Activated naive CD4-positive, alpha-beta T cell treated with anti-CD3 and anti-CD28 coated beads, Interleukin-2, amount 10 ng/mL, durations not matched to agents 7 days and 5 days (primary cell): ENCODE results near the gene ELMO1.
A peak's percentile ranks its signal among the peaks of the same experiment; 100 is the strongest.

ENCODE experiments used
- CTCF ChIA-PET: fragments of 350-600 bp; sonication (Branson Sonifier 250); formaldehyde crosslinking; loops from one replicate; lab custom pipeline; 2021; ENCODE audit warnings: antibody characterized with exemption; lab: Charles Lee
- DNase-seq: peaks from one replicate; pipeline ENCODE4 v3.0.0-alpha.2; 2020
- H3K27ac Mint-ChIP-seq: one replicate; pipeline ENCODE4 v1.8.0; 2021; ENCODE audit warnings: mild to moderate bottlenecking, moderate library complexity, mixed read lengths
- H3K27me3 Mint-ChIP-seq: one replicate; pipeline ENCODE4 v1.8.0; 2021; ENCODE audit warnings: mild to moderate bottlenecking, mixed read lengths
- H3K36me3 Mint-ChIP-seq: one replicate; pipeline ENCODE4 v1.8.0; 2021; ENCODE audit warnings: mixed read lengths
- H3K4me1 Mint-ChIP-seq: one replicate; pipeline ENCODE4 v1.8.0; 2021; ENCODE audit warnings: mixed read lengths
- H3K4me3 Mint-ChIP-seq: one replicate; pipeline ENCODE4 v1.8.0; 2021; ENCODE audit warnings: mild to moderate bottlenecking, moderate library complexity, mixed read lengths
- H3K9me3 Mint-ChIP-seq: one replicate; pipeline ENCODE4 v1.8.0; 2021; ENCODE audit warnings: mixed read lengths

Gene ELMO1

DNA sequence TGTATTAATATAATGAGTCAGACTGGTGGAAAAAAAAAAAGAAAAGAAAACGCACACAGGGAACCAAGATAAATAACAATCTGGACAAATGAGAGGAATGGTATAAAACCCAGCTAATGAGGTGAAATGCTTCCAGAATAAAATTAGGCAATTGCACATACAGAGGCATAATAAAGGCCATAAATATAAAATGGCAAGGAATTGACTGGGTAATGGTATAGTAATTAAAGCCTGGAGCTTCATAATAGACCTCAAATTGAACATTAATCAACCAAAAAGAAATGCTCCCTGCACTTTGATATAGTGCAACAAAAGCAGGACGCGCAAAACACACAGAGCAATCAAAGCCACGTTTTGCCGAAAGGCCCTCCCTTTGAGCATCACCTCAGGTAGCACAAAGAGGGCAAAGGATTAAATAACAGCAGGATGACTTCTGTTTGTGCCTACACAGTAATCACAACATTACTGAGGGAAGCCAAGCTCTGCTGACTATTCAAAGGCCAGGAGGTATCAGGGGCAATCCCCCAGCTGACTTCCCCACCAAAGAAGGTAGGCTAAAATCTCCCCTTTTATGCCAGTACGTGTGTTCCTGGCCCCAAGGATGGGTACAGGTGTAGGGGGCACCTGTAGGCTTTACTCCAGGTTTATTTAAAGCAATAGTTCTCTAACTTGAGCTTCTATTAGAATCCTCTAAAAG is 343.7 kb downstream of the ELMO1 start:
- Mint-ChIP-seq H3K4me1 (peaks cover 15% of the 10 kb centered on the region), H3K36me3 (peaks cover 24% of the 10 kb centered on the region), H3K4me3 (no peak overlapping the region), H3K27me3 (no peaks in the 10 kb centered on the region), H3K9me3 (no peaks in the 10 kb centered on the region), H3K27ac (no peak overlapping the region)
- CTCF ChIA-PET: no interaction called here
- DNase-seq: no peak

DNA sequence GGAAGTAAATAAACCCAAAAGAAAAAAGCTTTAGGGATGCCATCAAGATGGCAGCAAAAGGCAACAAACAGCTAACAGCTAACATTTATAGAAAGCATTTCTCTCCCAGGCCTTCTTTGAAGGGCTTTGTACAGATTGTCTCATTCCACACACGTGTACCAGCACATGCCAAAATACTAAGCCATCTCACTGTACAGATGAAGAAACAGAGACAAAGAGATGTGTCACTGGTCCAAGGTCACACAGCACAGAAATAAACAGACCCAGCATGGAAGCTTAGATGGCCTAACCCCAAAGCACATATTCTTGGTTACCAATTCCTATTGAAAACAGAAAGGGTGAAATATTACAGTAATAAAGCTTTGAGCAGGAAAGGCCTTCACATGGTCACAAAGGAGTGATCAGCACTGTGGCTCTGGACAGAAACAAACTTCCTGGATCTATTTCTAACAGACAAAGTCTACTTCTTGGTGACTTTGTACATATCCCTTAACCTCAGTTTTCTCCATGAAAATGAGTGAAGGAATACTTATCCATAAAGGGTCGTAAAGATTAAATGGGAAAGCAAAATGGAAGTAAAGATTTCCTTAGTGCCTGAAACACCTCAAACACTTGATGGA is 346.0 kb downstream of the ELMO1 start:
- Mint-ChIP-seq H3K27ac (no peak overlapping the region), H3K4me1 (peaks cover 15% of the 10 kb centered on the region), H3K9me3 (no peaks in the 10 kb centered on the region)

DNA sequence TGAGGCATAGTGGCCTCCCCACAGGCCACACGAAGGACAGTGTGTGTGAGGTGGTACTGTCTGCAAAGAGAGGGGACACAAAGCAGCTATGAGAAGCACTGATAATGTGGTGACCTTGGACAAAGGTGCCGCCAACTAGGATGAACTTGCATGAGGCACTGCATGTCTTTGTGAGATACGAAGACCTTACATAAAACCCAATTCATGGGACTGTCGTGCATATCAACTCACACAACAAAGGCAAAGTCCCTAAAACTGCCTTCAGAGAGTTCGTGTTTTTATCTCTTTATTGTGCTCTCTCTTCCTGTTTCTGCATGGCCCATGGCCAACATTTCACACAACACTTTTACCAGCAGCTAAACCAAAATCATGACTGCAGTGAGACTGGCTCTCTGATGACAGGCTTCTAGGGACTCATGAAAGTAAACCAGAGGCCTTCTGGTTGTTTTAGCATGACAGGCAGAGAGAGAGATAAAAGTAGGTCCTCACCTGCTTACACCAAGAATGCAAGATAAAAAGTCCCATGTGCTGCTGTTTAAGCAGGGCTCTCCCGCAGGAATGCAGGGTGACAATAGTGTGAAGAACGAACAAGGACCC is 347.8 kb downstream of the ELMO1 start:
- H3K27me3 Mint-ChIP-seq: no peaks in the 10 kb centered on the region
- H3K4me3 Mint-ChIP-seq: no peak overlapping the region
- CTCF ChIA-PET: no interaction called here
- no peak overlapping the region for H3K27ac Mint-ChIP-seq
- peaks cover 24% of the 10 kb centered on the region for H3K36me3 Mint-ChIP-seq
- H3K4me1 Mint-ChIP-seq: peaks cover 15% of the 10 kb centered on the region
- H3K9me3 Mint-ChIP-seq: no peaks in the 10 kb centered on the region
- no peak for DNase-seq

More for the DNA sequence above, 346.0 kb downstream of the ELMO1 start:
- CTCF ChIA-PET: no interaction called here
- no peak overlapping the region for H3K4me3 Mint-ChIP-seq
- DNase-seq: no peak
- no peaks in the 10 kb centered on the region for H3K27me3 Mint-ChIP-seq
- peaks cover 19% of the 10 kb centered on the region for H3K36me3 Mint-ChIP-seq

DNA sequence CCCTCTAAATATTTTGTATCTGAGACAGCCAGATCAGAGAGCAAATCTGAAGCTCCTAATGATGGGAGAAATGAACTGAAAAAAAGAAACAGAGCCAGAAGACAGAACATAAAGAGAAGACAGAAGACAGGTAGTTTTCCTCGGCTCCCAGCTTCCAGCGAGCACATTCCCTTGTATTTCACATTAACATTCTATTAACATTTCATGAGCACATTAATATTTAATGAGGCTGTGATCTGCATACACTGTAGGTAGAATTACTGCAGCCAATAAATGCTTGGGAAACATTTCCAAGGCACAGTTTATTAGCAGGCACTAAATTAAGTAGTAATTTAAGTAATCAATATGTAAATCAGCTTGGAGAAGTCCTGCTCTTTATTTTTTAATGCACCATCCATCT is 349.9 kb downstream of the ELMO1 start:
- no peak for DNase-seq
- Mint-ChIP-seq H3K4me3 (no peak overlapping the region), H3K36me3 (peaks cover 42% of the 10 kb centered on the region), H3K27ac (no peak overlapping the region), H3K9me3 (no peaks in the 10 kb centered on the region), H3K4me1 (peaks cover 15% of the 10 kb centered on the region), H3K27me3 (no peaks in the 10 kb centered on the region)
- CTCF ChIA-PET: interaction anchor here (1.2 kb wide), 2 partner anchors 9 to 83 kb away, joined by 4 read pairs; no protein-coding TSS in a partner anchor

DNA sequence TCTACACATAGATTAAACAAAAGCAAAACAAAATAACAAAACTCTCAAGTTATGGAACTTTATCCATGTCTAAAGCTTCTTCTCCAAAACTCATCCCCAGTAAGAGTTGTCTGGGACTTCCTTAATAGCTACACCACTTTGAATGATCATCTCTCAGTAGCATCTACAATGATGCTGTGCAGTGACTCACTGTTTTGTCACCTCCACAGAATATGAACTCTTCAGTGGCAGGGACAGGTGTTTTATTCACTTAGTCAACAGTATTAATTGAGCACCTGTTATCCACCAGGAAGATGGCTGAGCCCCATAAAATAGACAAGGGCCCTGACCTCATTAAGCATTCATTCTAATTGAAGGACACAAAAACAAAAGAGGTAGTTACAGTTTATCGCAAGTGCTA is 350.7 kb downstream of the ELMO1 start:
- H3K27me3 Mint-ChIP-seq: no peaks in the 10 kb centered on the region
- no peaks in the 10 kb centered on the region for H3K9me3 Mint-ChIP-seq
- DNase-seq: no peak
- peaks cover 47% of the 10 kb centered on the region for H3K36me3 Mint-ChIP-seq
- peaks cover 15% of the 10 kb centered on the region for H3K4me1 Mint-ChIP-seq
- H3K4me3 Mint-ChIP-seq: no peak overlapping the region
- H3K27ac Mint-ChIP-seq: no peak overlapping the region
- CTCF ChIA-PET: no interaction called here

DNA sequence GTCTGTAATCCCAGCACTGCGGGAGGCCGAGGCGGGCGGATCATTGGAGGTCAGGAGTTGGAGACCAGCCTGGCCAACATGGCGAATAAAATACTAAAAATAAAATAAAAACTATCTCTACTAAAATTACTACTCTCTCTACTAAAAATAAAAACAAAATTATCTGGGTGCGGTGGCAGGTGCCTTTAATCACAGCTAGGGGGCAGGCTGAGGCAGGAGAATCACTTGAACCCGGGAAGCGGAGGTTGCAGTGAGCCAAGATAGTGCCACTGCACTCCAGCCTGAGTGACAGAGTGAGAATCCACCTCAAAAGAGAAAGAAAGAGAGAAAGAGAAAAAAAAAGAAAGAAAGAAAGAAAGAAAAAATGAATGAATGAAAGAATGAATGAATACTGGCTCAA is 351.4 kb downstream of the ELMO1 start:
- Mint-ChIP-seq H3K27ac (no peak overlapping the region), H3K4me3 (no peak overlapping the region), H3K27me3 (no peaks in the 10 kb centered on the region), H3K36me3 (peaks cover 51% of the 10 kb centered on the region), H3K4me1 (peaks cover 14% of the 10 kb centered on the region), H3K9me3 (no peaks in the 10 kb centered on the region)
- CTCF ChIA-PET: no interaction called here
- no peak for DNase-seq

DNA sequence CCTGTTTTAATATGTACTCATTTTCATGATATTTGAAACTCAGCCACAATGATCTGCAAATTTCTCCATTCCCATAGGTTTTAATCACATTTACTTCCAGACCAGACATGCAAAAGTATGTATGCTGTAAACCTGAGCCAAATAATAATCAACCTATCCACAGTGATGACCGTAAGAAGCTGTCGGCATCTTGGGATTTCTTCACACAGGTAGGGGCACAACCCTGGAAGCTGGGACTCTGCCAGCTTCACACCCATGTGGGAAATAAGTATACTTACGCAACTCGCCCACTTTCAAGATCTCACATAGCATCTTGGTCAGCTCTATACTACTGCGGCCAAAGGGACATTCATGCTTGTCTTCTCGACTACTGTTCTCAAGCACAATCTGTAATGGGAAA is 352.3 kb downstream of the ELMO1 start:
- peaks cover 14% of the 10 kb centered on the region for H3K4me1 Mint-ChIP-seq
- CTCF ChIA-PET: no interaction called here
- H3K36me3 Mint-ChIP-seq: peaks cover 54% of the 10 kb centered on the region
- H3K27ac Mint-ChIP-seq: no peak overlapping the region
- no peaks in the 10 kb centered on the region for H3K27me3 Mint-ChIP-seq
- no peak overlapping the region for H3K4me3 Mint-ChIP-seq
- no peak for DNase-seq
- H3K9me3 Mint-ChIP-seq: no peaks in the 10 kb centered on the region

DNA sequence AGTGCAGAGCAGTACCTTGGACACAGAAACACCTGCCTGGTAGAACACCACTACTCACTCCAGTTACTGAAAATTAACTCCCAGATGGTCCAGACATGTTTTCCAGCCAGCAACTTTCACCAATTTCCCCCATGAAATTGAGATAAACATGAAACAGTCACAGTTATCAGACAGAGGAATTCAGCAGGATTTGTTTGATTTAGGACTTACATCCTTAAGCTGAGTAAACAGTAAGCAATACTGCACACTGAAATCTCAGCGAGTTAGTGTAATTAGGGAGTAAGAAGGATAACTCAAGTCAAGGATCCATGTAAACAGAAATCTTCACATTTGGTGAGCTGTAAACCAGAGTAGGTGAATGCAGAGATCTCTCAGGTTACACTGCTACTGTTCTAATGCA is 353.5 kb downstream of the ELMO1 start:
- Mint-ChIP-seq H3K4me1 (peaks cover 8% of the 10 kb centered on the region), H3K36me3 (peaks cover 56% of the 10 kb centered on the region), H3K27me3 (no peaks in the 10 kb centered on the region), H3K27ac (peak overlapping the region; percentile 16), H3K9me3 (no peaks in the 10 kb centered on the region), H3K4me3 (no peak overlapping the region)
- CTCF ChIA-PET: no interaction called here
- no peak for DNase-seq

DNA sequence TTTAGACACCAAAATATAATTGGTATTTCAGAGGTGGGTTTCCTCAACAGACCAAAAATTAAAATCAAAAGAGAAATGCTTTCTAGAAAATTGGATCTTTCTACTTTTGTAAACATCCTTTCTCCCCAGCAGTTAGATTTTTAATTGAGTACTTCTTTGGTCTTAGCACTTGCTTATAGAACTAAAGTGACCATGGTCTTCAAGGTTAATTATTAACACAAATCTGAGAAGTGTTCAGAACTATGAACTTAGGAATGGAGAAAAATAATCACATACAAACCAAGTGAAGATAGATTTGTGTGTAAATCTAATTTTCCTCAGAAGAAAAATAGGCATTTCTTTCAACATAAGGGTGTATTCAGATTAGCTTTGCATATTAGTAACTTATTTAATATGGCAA is 355.4 kb downstream of the ELMO1 start:
- no peaks in the 10 kb centered on the region for H3K27me3 Mint-ChIP-seq
- H3K36me3 Mint-ChIP-seq: peaks cover 56% of the 10 kb centered on the region
- no peak overlapping the region for H3K4me3 Mint-ChIP-seq
- no peaks in the 10 kb centered on the region for H3K9me3 Mint-ChIP-seq
- H3K4me1 Mint-ChIP-seq: peaks cover 16% of the 10 kb centered on the region
- CTCF ChIA-PET: no interaction called here
- DNase-seq: no peak
- H3K27ac Mint-ChIP-seq: no peak overlapping the region

DNA sequence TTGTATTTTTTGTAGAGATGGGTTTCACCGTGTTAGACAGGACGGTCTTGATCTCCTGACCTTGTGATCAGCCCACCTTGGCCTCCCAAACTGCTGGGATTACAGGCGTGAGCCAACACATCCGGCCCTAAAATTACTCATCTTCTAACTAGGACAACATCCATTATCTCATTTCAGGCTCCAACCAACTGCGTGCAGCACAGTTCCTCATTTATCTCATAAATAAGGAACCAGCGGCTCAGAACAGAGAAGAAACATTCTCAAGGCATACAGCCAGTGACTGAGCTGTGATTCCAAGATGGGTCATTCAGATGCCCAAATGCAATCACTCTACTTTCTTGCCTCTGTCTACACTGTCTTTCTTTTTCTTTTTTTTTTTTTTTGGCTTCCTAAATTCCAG is 356.1 kb downstream of the ELMO1 start:
- no peak overlapping the region for H3K4me3 Mint-ChIP-seq
- H3K4me1 Mint-ChIP-seq: peaks cover 22% of the 10 kb centered on the region

DNA sequence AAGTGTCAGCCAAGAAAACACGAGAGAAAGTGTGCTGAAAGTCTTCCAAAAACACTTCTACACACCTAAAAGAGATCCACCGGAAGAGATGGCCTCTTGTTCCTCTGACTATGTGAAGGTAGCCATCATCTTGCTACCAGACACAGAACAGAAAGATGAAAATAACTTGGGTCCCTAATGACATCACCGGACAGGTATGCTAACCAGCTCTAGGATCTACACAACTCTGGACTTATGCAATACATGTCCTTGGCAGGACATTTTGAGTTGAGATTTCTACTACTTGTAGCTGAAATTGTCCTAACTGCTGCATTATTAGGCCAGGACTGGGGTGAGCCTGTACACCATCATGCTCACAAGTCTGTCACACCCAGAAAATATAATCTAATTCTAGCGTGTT is 358.7 kb downstream of the ELMO1 start:
- H3K27me3 Mint-ChIP-seq: no peaks in the 10 kb centered on the region
- no peak for DNase-seq
- peaks cover 33% of the 10 kb centered on the region for H3K4me1 Mint-ChIP-seq
- no peak overlapping the region for H3K27ac Mint-ChIP-seq
- H3K36me3 Mint-ChIP-seq: peaks cover 48% of the 10 kb centered on the region
- H3K4me3 Mint-ChIP-seq: no peak overlapping the region
- CTCF ChIA-PET: no interaction called here
- no peaks in the 10 kb centered on the region for H3K9me3 Mint-ChIP-seq

More for the DNA sequence above, 356.1 kb downstream of the ELMO1 start:
- Mint-ChIP-seq H3K27ac (no peak overlapping the region), H3K27me3 (no peaks in the 10 kb centered on the region), H3K9me3 (no peaks in the 10 kb centered on the region), H3K36me3 (peaks cover 54% of the 10 kb centered on the region)
- CTCF ChIA-PET: no interaction called here
- DNase-seq: no peak

DNA sequence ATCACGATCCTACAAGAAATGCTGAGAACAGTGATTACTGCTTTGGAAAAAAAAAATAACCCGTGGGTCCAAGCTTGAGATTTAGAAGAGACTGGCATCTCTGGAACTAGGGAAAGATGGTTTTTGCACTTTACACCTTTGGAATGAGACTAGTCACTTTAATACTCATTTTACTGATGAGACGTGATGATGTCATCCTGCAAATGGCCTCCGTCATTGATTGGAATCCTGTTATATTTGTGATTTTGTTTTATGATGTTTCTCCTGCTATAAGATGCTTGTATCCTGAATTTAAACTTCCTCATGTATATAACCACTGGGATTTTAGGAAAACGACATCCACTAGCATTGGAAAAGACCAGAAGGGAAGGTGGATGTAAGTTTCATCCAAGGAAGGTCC is 363.1 kb downstream of the ELMO1 start:
- H3K9me3 Mint-ChIP-seq: no peaks in the 10 kb centered on the region
- H3K36me3 Mint-ChIP-seq: peaks cover 39% of the 10 kb centered on the region
- no peak overlapping the region for H3K4me3 Mint-ChIP-seq
- CTCF ChIA-PET: no interaction called here
- H3K4me1 Mint-ChIP-seq: peaks cover 33% of the 10 kb centered on the region
- H3K27ac Mint-ChIP-seq: no peak overlapping the region
- no peak for DNase-seq
- H3K27me3 Mint-ChIP-seq: no peaks in the 10 kb centered on the region

DNA sequence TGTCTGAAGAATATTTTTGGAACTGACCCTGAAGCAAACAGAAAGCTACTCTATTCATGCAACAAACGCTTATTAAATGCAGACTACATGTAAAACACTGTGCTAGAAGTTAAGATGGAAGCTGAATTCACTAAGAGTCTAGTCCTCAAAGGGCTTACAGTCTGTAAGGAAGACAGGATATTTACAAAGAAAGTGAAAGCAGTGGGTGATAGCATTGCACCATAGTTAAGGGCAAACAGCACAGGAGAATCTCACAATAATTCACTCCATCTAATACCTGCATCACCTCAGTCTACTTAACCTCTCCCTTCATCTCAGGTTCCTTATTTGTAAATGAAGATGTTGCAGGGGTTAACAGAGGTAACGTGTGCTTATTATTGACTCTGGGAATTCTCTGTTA is 364.4 kb downstream of the ELMO1 start:
- Mint-ChIP-seq H3K9me3 (no peaks in the 10 kb centered on the region), H3K27ac (no peak overlapping the region), H3K4me3 (no peak overlapping the region), H3K4me1 (peaks cover 31% of the 10 kb centered on the region), H3K27me3 (no peaks in the 10 kb centered on the region), H3K36me3 (peaks cover 40% of the 10 kb centered on the region)
- CTCF ChIA-PET: interaction anchor here (1.2 kb wide), 1 partner anchor 21 kb away, joined by 3 read pairs; no protein-coding TSS in a partner anchor
- DNase-seq: no peak

DNA sequence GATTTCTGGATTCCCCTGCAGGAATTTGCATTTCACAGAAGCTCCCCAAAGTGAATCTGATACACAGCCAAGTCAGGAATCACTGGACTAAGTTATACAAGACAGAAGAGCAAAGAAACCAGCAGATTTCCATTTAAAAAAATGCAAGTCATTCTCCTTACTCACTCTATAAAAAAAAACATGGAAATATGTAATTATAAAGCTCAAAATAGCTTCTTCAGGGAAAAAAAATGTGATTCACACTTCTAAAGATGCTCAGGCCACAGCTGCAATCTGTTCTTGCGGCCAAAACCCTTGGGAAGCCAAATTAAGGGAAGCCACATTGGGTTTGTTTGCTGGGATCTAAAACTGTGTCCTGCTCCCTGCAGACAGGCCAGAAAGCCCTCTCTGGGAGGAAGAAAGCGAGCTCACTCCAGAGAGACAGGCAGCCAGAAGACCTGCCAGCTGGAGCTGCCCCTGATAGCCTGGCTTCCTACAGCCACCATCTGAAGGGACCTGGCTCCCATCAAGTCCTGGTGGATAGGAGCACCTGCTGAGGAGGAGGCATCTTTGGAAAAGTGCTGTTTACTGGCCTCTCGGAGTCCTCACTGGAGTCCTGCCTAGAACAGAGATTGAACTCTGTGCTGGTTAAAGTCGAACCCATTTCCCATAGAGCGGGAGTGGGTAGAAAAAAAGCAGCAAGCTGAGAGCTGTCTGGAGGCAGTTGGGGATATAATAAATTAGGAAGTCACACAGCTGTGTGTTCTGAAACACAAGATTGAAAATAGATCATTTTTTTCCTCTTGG is 365.2 kb downstream of the ELMO1 start:
- Mint-ChIP-seq H3K36me3 (peaks cover 42% of the 10 kb centered on the region), H3K9me3 (no peaks in the 10 kb centered on the region), H3K27ac (no peak overlapping the region), H3K4me3 (no peak overlapping the region), H3K4me1 (peaks cover 28% of the 10 kb centered on the region), H3K27me3 (no peaks in the 10 kb centered on the region)
- DNase-seq: no peak
- CTCF ChIA-PET: no interaction called here
